ENCODE measurements around the gene ELP1. TPM values are rescaled to one million over a fixed set of nuclear protein-coding genes. Genes with fewer than 3 reads are reported as not detected.
"Not testable (repeated sequence)": the region's sequence is repeated elsewhere in the genome, so short reads cannot be mapped to it uniquely, and the experiment has no call there.

Gene ELP1
- polyA plus RNA-seq, 1 donor: 52.3 TPM

- peak; percentile 77 for DNase-seq
Measured at GRCh38 chr9:108934323-108934893, 484 bp upstream of the ELP1 start, which contains the start of gene ABITRAM. Gene ABITRAM, plus strand, starts transcription at chr9:108934400. Its CDS starts 87 bp downstream, at chr9:108934487.

GRCh38 chr9:108933231-108933717 is 650 bp downstream of the ELP1 start:
- no peak for DNase-seq

GRCh38 chr9:108928386-108928785 is 5.5 kb downstream of the ELP1 start:
- no peak for DNase-seq

GRCh38 chr9:108924466-108924865 is 9.5 kb downstream of the ELP1 start:
- peak; percentile 3 for DNase-seq

GRCh38 chr9:108921200-108921599 is 12.7 kb downstream of the ELP1 start:
- DNase-seq: no peak

- not testable (repeated sequence) for DNase-seq
Measured at GRCh38 chr9:108920401-108920800, 13.5 kb downstream of the ELP1 start.

- DNase-seq: no peak
Measured at GRCh38 chr9:108919517-108919916, 14.4 kb downstream of the ELP1 start.

- no peak for DNase-seq
Measured at GRCh38 chr9:108913391-108913790, 20.5 kb downstream of the ELP1 start.

- no peak for DNase-seq
Measured at GRCh38 chr9:108911820-108912219, 22.1 kb downstream of the ELP1 start.

GRCh38 chr9:108910914-108911313 is 23.0 kb downstream of the ELP1 start:
- DNase-seq: no peak

- no peak for DNase-seq
Measured at GRCh38 chr9:108910402-108910801, 23.5 kb downstream of the ELP1 start.

GRCh38 chr9:108905494-108905893 is 28.4 kb downstream of the ELP1 start:
- DNase-seq: no peak

- DNase-seq: no peak
Measured at GRCh38 chr9:108904161-108904560, 29.8 kb downstream of the ELP1 start.

GRCh38 chr9:108903420-108904103 is 30.4 kb downstream of the ELP1 start:
- DNase-seq: no peak

GRCh38 chr9:108900176-108900575 is 33.7 kb downstream of the ELP1 start:
- DNase-seq: no peak

- DNase-seq: not testable (repeated sequence)
Measured at GRCh38 chr9:108899023-108899695, 34.8 kb downstream of the ELP1 start.

GRCh38 chr9:108897324-108898096 is 36.4 kb downstream of the ELP1 start:
- DNase-seq: no peak

- DNase-seq: no peak
Measured at GRCh38 chr9:108894225-108894997, 39.5 kb downstream of the ELP1 start.

- no peak for DNase-seq
Measured at GRCh38 chr9:108889649-108890067, 44.3 kb downstream of the ELP1 start.

- DNase-seq: not testable (repeated sequence)
Measured at GRCh38 chr9:108886594-108887271, 47.2 kb downstream of the ELP1 start.

Data from left kidney (tissue), 2 donors.